Urinary bladder (tissue), 4 donors: ENCODE results near the gene PRKG1. TPM values are rescaled to one million over a fixed set of nuclear protein-coding genes. Genes with fewer than 3 reads are reported as not detected.

Experiments
- DNase-seq: peaks from one replicate; pipeline ENCODE4 v3.0.0-alpha.2; 2015; ENCODE audit errors: extremely low spot score
- H3K27ac ChIP-seq: one replicate; pipeline ENCODE4 v1.5.1; 2013; ENCODE audit warnings: low read depth, mild to moderate bottlenecking, moderate library complexity
- H3K36me3 ChIP-seq: one replicate; pipeline ENCODE4 v1.6.1; 2013; ENCODE audit warnings: mild to moderate bottlenecking, moderate library complexity; ENCODE audit not compliant: insufficient read depth
- H3K4me1 ChIP-seq: one replicate; pipeline ENCODE4 v1.6.1; 2013; ENCODE audit warnings: mild to moderate bottlenecking, moderate library complexity; ENCODE audit not compliant: insufficient read depth
- H3K4me3 ChIP-seq: one replicate; pipeline ENCODE4 v1.5.1; 2013; ENCODE audit warnings: low read depth, low read length
- WGBS: extraction: QIAGEN DNeasy Blood & Tissue Kit; methylation state at CpG from one replicate; pipeline ENCODE4 v1.1.7; 2013; 5-methylcytosine and 5-hydroxymethylcytosine counted together
- polyA plus RNA-seq: library from polyadenylated mRNA; stranded (reverse); fragments of 200-250 nt; gene quantifications from one replicate; pipeline ENCODE4 v1.2.3, GENCODE V29; 2013
- total RNA-seq: library from RNA; depleted of rRNA; stranded (reverse); fragments of >200 nt; gene quantifications from one replicate; pipeline ENCODE4 v1.2.3, GENCODE V29; 2014
- donor health status: healthy with polysubstance abuse.
- donor health status: healthy.

PRKG1 gene
- total and polyA plus RNA-seq, 2 donors, result 17.1 to 126 TPM

DNA sequence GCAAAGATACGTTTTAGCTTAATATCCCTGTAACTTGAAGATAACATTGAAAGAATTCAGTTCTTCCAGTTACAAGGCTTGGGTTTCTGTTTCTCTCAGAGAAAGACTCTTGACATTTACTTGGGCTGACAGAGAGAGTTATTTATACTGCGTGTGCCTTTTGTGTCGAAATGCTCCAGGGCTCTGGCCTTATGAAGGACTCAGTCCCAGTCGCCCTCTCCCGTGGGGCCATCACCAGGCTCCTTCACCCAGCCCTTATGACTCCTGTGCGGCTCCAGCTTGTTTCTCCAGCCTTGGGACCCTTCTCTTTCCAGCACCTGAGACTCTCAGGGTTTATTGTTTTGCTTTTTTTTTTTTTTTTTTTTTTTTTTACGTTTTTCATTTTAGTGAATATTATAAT lies 997.5 kb downstream of the PRKG1 start:
- H3K4me1 ChIP-seq, result no peaks in the 10 kb centered on the region
- no peak for DNase-seq
- H3K4me3 ChIP-seq, result no peak overlapping the region
- H3K27ac ChIP-seq, result no peak overlapping the region
- no peaks in the 10 kb centered on the region for H3K36me3 ChIP-seq
- WGBS, result 72% methylated on average over 7 of the region's 7 CpGs

DNA sequence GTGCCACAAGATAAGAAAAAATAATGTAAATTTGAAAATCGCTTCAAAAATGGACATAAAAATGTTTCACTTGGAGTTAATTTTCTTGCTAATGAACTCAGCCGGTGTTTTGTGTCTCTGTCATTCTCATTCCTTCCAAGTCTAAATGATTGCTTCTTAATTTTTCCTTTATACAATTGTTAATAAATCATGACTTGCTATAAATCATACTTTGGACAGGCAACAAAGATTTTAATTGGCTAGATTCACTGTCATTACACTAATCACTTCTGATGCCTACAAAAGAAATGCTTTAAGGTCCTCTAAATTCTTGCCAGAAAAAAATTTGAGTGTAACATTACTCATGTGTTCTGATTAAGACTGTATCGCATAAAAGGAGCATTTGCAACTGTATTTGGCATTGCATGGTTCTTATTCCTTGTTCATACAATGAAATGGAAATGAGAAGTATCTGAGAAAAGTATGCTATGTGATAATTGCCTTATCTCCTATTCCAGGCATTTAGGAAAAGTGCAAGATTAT lies 1000.3 kb downstream of the PRKG1 start:
- Histone ChIP-seq H3K4me3 (no peak overlapping the region), H3K36me3 (no peaks in the 10 kb centered on the region), H3K27ac (no peak overlapping the region), H3K4me1 (no peaks in the 10 kb centered on the region)
- WGBS, result 60% methylated on average over 3 of the region's 3 CpGs
- DNase-seq, result no peak

DNA sequence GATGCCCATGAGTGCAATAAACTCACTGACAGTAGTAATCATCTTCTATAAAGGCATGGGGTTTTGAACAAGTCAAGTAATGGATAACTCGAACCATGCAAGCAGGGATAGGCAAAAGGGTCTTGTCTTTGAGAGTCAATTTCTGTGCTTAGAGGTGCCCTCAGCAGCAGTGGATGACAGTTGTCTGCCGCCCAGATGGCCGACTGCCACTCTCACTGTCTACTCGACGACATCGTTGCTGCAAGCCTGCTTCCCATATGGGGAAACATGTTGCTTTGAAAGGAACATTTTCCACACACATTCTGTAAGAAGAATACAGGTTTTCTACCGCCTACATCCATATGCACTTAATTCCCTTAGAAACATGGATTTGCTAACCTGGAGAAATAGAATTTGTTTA lies 1003.5 kb downstream of the PRKG1 start:
- Histone ChIP-seq H3K4me3 (no peak overlapping the region), H3K27ac (no peak overlapping the region), H3K36me3 (no peaks in the 10 kb centered on the region), H3K4me1 (no peaks in the 10 kb centered on the region)
- WGBS, result 84% methylated on average over 7 of the region's 7 CpGs
- no peak for DNase-seq

DNA sequence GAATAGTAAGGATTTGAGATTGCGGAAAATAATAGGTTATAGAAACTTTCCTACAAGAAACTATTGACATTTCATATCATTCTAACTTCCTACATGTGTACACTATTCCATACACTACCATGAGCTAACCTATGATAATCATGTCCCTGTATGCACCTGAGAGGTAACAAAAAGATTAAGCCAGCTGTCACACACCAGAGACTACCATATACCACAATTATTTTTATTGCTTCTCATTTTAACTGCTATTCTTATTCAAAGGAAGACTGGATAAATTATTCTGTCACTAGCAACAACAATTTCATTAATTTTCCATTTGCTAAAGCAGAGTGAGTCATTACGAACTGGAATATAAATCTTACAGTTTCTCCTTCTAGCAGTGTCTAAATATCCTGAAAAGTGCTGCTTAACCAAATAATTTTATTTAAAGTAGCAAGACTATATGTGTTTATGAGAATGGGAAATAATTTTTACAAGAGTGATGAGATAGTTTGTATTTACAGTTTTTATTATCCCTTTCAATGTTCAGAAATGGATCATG lies 1004.2 kb downstream of the PRKG1 start:
- 89% methylated on average over 2 of the region's 2 CpGs for WGBS
- Histone ChIP-seq H3K4me3 (no peak overlapping the region), H3K27ac (no peak overlapping the region), H3K4me1 (no peaks in the 10 kb centered on the region), H3K36me3 (no peaks in the 10 kb centered on the region)
- no peak for DNase-seq

DNA sequence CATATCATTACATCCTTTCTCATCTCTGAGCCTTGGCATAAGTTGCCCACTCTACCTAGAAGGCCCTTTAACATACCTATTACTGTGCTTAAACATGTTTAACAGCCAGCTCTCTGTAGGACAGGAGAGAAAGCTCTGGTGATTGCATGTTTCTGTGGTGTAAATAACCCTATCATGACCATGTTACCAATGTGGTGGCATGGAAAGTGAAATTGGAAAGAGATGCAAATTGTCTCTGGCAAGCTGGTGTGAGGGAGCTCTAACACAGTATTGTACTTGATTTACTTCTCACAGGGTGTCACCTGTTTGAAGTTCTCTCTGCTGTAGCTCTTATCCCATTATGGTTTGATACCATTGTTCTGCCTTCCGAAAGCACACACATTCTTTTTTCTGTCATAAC lies 1008.0 kb downstream of the PRKG1 start:
- WGBS, result 95% methylated on average over 1 of the region's 1 CpG
- no peak overlapping the region for H3K27ac ChIP-seq
- DNase-seq, result no peak
- no peaks in the 10 kb centered on the region for H3K4me1 ChIP-seq
- no peaks in the 10 kb centered on the region for H3K36me3 ChIP-seq
- no peak overlapping the region for H3K4me3 ChIP-seq

- WGBS, result 84% methylated on average over 4 of the region's 4 CpGs
- Histone ChIP-seq H3K4me1 (no peaks in the 10 kb centered on the region), H3K36me3 (no peaks in the 10 kb centered on the region), H3K4me3 (no peak overlapping the region), H3K27ac (no peak overlapping the region)
- no peak for DNase-seq
Measured at GRCh38 chr10:52083422-52083821, 1009.1 kb downstream of the PRKG1 start.

- DNase-seq, result no peak
- Histone ChIP-seq H3K4me3 (no peak overlapping the region), H3K27ac (no peak overlapping the region)
Measured at GRCh38 chr10:52092390-52092789, 1018.1 kb downstream of the PRKG1 start.

DNA sequence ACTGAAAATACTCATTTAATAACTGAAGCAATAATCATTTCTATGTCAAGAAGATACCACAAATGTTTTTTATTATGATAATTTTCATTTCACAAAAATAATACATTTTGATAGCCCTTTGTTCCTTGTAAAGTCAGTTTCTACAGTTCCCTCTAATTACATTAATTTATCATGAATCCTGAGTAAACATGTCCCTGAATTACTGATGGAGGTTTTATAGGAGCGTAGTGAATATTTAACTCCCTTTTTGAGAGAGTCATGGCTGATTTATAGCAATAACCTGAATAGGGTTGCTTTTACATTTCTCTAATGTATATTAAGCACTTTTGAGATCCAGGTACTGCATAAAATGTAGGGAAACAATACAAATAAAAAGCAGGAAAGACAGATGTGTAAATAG lies 1023.8 kb downstream of the PRKG1 start:
- WGBS, result 92% methylated on average over 1 of the region's 1 CpG
- H3K4me1 ChIP-seq, result no peaks in the 10 kb centered on the region
- H3K27ac ChIP-seq, result no peak overlapping the region
- no peak overlapping the region for H3K4me3 ChIP-seq
- no peaks in the 10 kb centered on the region for H3K36me3 ChIP-seq
- DNase-seq, result no peak

More at GRCh38 chr10:52092390-52092789, 1018.1 kb downstream of the PRKG1 start:
- no peaks in the 10 kb centered on the region for H3K4me1 ChIP-seq
- no peaks in the 10 kb centered on the region for H3K36me3 ChIP-seq

DNA sequence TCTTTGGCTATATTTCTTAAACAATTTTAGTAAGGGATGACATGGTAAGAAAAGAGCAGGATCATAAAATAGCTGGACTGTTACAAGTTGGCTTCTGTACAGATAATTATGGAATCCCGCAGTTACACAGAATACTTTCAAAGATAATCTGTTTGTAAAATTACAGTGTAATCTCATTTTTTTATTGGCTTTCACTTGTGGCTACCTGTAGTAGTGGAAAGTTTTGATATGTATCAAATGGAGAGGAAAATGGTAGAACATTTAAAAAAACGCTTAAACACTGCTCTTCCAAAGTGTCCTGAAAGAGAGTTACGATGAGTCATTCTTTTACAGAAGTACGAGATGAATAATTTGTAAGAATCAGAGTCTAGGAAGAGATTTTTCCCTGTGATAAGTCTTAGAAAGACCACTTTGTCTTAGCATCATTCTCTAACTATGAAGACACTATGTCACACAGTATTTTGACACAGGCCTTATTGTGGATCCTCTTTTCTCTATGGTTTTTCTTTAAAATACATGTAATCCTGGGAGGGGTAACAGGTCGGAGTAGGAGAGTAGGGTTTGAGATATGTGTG lies 1024.8 kb downstream of the PRKG1 start:
- WGBS, result 85% methylated on average over 5 of the region's 5 CpGs
- Histone ChIP-seq H3K4me3 (no peak overlapping the region), H3K27ac (no peak overlapping the region), H3K36me3 (no peaks in the 10 kb centered on the region), H3K4me1 (no peaks in the 10 kb centered on the region)
- DNase-seq, result no peak

DNA sequence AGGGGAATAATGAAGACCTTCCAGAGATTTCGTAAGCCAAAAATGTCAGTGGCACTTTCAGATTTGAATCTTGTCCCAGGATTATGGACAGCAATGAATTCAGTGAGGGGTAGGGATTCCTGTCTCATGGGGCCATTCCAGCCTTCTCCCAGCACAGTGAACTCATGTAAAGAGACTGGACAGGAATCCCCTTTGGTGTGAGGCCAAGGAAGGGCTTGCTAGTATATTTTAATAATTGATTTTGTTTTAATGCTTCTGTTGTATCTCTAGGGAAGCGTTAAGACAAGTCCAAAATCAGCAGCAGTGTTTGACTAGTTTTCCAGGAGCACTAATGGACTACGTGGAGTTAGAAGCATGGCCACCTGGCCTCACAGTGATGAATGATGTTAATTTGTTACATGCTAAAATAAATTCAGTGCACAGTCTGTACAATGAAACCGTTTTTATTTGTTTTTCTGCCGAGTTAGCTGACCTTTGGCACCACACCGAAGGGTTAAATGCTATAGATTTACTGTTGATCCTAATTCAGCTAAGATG lies 1025.8 kb downstream of the PRKG1 start:
- Histone ChIP-seq H3K36me3 (no peaks in the 10 kb centered on the region), H3K4me1 (no peaks in the 10 kb centered on the region), H3K4me3 (no peak overlapping the region), H3K27ac (no peak overlapping the region)
- DNase-seq, result no peak
- WGBS, result 82% methylated on average over 6 of the region's 6 CpGs

DNA sequence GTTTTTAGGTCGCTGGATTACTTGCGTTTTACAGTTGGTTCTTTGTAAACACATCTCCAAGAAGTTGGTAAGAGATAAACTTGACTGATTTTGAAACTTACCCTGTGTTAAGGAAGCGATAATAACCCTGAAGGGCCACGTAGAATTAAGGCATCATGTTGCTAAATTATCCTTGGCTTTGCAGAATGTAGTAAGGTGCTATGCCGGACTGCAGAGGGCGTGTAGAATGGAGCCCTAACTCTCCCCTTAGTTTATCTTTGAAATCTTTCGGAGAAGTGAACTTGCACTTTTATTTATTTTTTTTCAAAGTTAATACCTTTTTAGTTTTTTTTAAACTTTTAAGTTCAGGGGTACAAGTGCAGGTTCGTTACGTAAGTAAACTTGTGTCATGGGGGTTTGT lies 1031.0 kb downstream of the PRKG1 start:
- no peaks in the 10 kb centered on the region for H3K36me3 ChIP-seq
- no peaks in the 10 kb centered on the region for H3K4me1 ChIP-seq
- H3K27ac ChIP-seq, result no peak overlapping the region
- 86% methylated on average over 9 of the region's 9 CpGs for WGBS
- DNase-seq, result no peak
- no peak overlapping the region for H3K4me3 ChIP-seq

- Histone ChIP-seq H3K4me3 (no peak overlapping the region), H3K27ac (no peak overlapping the region), H3K4me1 (no peaks in the 10 kb centered on the region), H3K36me3 (no peaks in the 10 kb centered on the region)
- 85% methylated on average over 4 of the region's 4 CpGs for WGBS
- no peak for DNase-seq
Measured at GRCh38 chr10:52106011-52106410, 1031.7 kb downstream of the PRKG1 start.

DNA sequence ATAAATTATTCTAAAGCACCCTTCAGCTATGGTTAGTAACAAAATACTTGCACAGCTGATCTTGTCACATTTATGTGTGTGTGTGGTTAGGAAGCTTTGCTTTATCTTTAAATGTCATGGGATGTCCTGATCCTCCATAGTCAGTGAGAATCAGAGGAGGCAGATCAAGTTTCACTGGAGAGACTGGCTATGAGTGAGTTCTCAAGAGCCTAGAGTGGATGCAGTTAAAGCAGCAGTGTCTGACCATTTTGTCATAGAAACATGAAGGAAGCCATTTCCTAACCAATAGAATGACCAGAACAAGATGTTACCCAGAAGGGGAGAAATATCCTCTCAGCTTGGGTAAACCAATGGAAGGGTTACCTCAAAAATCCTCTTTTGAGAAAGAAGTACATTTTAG lies 1032.6 kb downstream of the PRKG1 start:
- H3K4me1 ChIP-seq, result no peaks in the 10 kb centered on the region
- H3K27ac ChIP-seq, result no peak overlapping the region
- no peak overlapping the region for H3K4me3 ChIP-seq
- H3K36me3 ChIP-seq, result no peaks in the 10 kb centered on the region
- no peak for DNase-seq

- Histone ChIP-seq H3K36me3 (no peaks in the 10 kb centered on the region), H3K4me3 (no peak overlapping the region), H3K27ac (no peak overlapping the region), H3K4me1 (no peaks in the 10 kb centered on the region)
- WGBS, result 81% methylated on average over 1 of the region's 1 CpG
- no peak for DNase-seq
Measured at GRCh38 chr10:52108236-52108635, 1033.9 kb downstream of the PRKG1 start.
